GM10248 (cell line): ENCODE measurements around the gene RGL1.
A peak's percentile ranks its signal among the peaks of the same experiment; 100 is the strongest.
"Not testable (repeated sequence)": the region's sequence is repeated elsewhere in the genome, so short reads cannot be mapped to it uniquely, and the experiment has no call there.

Experiments used
- CTCF ChIA-PET: fragments of 300-600 bp; sonication (Branson Sonifier 250); formaldehyde crosslinking; extraction: SDS; loops from one replicate; lab custom pipeline; 2021; ENCODE audit warnings: antibody characterized with exemption; lab: Yijun Ruan, JAX
- POLR2A ChIA-PET: fragments of 350-650 bp; sonication (Branson Sonifier 250); formaldehyde crosslinking; extraction: SDS; loops from one replicate; lab custom pipeline; 2020; ENCODE audit warnings: antibody characterized with exemption; lab: Yijun Ruan, JAX
- DNase-seq: peaks from one replicate; pipeline ENCODE4 v3.0.0; 2012; ENCODE audit errors: extremely low spot score
- TF ChIP-seq, protein P1 (sequence below): IDR thresholded peaks from 2 replicates; pipeline ENCODE4 v1.5.1; 2012; ENCODE audit warnings: mild to moderate bottlenecking, low read depth; ENCODE audit errors: extremely low read depth, missing control alignments, control extremely low read depth

The RGL1 gene

DNA sequence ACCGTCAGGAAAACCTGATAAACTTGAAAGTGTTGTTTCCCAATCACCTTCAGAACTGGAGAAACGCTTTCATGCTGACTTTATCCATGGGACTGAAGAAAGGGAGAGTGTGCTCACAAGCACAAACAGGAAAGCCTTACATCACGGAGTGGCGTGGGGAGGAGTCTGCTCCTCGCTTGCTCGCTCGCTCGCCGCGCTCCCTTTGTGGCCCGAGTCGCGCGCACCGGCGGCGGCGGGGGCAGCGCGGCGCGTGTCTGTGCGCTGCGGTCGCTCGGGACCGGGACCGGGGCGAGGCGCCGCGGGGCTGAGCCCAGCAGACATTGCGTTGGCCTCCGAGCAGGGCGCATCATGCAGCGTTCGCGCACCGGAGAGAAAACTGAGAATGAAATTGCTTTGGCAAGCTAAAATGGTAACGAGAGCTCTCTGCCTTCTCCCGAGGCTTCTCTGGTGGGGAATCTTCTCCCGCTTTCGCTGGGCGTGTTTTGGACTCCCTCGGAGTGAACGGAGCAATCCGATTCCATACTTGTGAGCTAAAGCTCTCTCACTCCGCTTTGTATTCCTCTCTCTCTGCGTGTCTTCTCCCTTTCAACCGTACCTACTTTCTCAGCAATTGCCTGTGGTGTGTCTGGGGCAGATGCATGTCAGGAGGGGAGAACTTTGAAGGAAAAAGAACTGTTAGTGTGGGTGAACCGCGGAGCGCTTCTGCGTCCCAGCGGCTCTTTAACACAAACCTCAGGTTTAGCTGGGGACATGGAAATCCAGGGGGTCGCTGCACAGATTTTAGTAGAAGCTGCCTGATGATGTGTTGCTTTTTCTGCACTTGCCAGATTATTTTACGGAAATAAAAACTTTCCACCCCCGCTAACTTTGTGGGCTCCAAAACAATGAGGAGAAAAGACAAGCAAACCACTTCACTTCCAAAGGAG is at the start of gene RGL1:
RGL1 (plus strand) TSS at position 205 of the 926 bp plus-strand sequence; CDS start at position 383, 178 bp downstream.
- peak; percentile 58 for DNase-seq
- TF ChIP-seq, protein P1, sequence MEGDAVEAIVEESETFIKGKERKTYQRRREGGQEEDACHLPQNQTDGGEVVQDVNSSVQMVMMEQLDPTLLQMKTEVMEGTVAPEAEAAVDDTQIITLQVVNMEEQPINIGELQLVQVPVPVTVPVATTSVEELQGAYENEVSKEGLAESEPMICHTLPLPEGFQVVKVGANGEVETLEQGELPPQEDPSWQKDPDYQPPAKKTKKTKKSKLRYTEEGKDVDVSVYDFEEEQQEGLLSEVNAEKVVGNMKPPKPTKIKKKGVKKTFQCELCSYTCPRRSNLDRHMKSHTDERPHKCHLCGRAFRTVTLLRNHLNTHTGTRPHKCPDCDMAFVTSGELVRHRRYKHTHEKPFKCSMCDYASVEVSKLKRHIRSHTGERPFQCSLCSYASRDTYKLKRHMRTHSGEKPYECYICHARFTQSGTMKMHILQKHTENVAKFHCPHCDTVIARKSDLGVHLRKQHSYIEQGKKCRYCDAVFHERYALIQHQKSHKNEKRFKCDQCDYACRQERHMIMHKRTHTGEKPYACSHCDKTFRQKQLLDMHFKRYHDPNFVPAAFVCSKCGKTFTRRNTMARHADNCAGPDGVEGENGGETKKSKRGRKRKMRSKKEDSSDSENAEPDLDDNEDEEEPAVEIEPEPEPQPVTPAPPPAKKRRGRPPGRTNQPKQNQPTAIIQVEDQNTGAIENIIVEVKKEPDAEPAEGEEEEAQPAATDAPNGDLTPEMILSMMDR = no peak
- ChIA-PET CTCF (interaction anchor here (1.0 kb wide), 1 partner anchor 120 kb away, joined by 3 read pairs; no protein-coding TSS in a partner anchor), POLR2A (no interaction called here)

- ChIA-PET CTCF (no interaction called here), POLR2A (no interaction called here)
- DNase-seq = no peak
- TF ChIP-seq, protein P1 = no peak
These were observed 48.6 kb upstream of the RGL1 start for GRCh38 chr1:183756326-183756725.

DNA sequence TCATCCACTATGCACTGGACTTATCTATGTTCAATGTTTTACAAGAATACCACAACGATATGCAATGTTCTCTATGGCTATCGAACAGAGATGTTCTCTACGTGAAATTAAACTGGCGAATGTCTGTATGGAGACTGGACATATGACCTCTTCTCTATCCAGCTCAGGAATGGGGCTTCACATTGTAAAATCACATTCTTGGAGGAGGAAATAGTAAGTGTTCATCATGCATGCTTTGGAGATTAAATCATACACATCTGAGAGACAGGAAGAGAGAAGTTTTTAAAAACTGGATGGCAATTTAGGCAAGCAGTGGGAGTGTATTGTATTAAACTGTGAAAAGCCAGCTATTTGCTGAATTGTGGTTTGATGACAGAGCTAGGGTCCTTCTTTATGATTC is 47.9 kb upstream of the RGL1 start:
- CTCF ChIA-PET = interaction anchor here (1.9 to 2.1 kb wide), 2 partner anchors 9 to 15 kb away, joined by 5 to 7 read pairs; no protein-coding TSS in a partner anchor
- no peak for DNase-seq
- TF ChIP-seq, protein P1 = no peak
- POLR2A ChIA-PET = no interaction called here

- no peak for DNase-seq
- CTCF ChIA-PET = interaction anchor here (0.8 to 2.1 kb wide), 7 partner anchors 8 to 157 kb away, joined by 3 to 7 read pairs (median 3); no protein-coding TSS in a partner anchor
- POLR2A ChIA-PET = no interaction called here
- TF ChIP-seq, protein P1 = no peak
These were observed 46.0 kb upstream of the RGL1 start for GRCh38 chr1:183758913-183759312.

DNA sequence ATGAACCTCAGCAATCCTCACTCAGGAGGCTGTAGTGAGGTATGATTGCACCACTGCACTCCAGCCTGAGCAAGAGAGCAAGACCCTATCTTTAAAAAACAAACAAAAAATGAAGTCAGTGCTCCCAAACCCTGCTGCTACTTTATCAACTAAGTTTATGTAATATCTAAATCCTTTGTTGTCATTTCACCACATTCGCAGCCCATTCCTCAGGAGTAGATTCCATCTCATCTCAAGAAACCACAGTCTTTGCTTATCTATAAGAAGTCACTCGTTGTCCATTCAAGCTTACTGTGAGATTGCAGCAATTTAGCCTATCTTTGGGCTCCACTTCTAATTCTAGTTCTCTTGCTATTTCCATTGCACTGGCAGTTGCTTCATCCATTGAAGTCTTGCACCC is 44.3 kb upstream of the RGL1 start:
- ChIA-PET CTCF (no interaction called here), POLR2A (no interaction called here)
- no peak for DNase-seq
- TF ChIP-seq, protein P1 = no peak

DNA sequence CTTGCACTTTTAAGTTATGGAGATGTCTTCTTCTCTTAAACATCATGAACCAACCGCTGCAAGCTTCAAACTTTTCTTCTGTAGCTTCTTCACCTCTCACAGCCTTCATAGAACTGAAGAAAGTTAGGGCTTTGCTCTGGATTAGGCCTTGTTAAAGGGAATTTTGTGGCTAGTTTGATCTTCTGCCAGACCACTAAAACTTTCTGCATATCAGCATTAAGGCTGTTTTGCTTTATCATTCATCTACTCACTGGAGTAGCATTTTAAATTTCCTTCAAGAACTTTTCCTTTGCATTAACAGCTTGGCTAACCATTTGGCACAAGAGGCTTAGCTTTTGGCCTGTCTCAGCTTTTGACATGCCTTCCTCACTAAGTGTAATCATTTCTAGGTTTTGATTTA is 43.0 kb upstream of the RGL1 start:
- TF ChIP-seq, protein P1 = no peak
- ChIA-PET POLR2A (no interaction called here), CTCF (interaction anchor here (0.9 to 1.0 kb wide), 2 partner anchors 10 to 77 kb away, joined by 3 read pairs; no protein-coding TSS in a partner anchor)
- no peak for DNase-seq

GRCh38 chr1:183762856-183763255 is 42.1 kb upstream of the RGL1 start:
- CTCF ChIA-PET, DNase-seq, POLR2A ChIA-PET: not testable (repeated sequence)
